GM04503 (cell line): ENCODE results near the gene PROC.

Source experiments
- DNase-seq: peaks from one replicate; pipeline ENCODE4 v3.0.0-alpha.2; 2012; ENCODE audit warnings: low read depth

PROC gene

GRCh38 chr2:127414638-127415592 lies 3.3 kb upstream of the PROC start:
- DNase-seq = no peak

- no peak for DNase-seq
These were observed 2.4 kb upstream of the PROC start for GRCh38 chr2:127415593-127416505.

- DNase-seq = no peak
These were observed 1.7 kb upstream of the PROC start for GRCh38 chr2:127416506-127417001.

- DNase-seq = no peak
These were observed 821 bp upstream of the PROC start for GRCh38 chr2:127417406-127417805.

- DNase-seq = no peak
These were observed 844 bp downstream of the PROC start for GRCh38 chr2:127419112-127419430.

- no peak for DNase-seq
These were observed 1.3 kb downstream of the PROC start for GRCh38 chr2:127419448-127420038.

- no peak for DNase-seq
These were observed 2.0 kb downstream of the PROC start for GRCh38 chr2:127420039-127420864.

- DNase-seq = no peak
These were observed 3.0 kb downstream of the PROC start for GRCh38 chr2:127421116-127421800.

GRCh38 chr2:127421871-127422558 lies 3.8 kb downstream of the PROC start:
- no peak for DNase-seq

GRCh38 chr2:127422559-127423477 lies 4.6 kb downstream of the PROC start:
- no peak for DNase-seq

GRCh38 chr2:127423478-127423843 lies 5.2 kb downstream of the PROC start:
- no peak for DNase-seq

- no peak for DNase-seq
These were observed 5.7 kb downstream of the PROC start for GRCh38 chr2:127423880-127424279.

- DNase-seq = no peak
These were observed 6.6 kb downstream of the PROC start for GRCh38 chr2:127424598-127425520.

GRCh38 chr2:127425540-127426490 lies 7.6 kb downstream of the PROC start:
- DNase-seq = no peak

- no peak for DNase-seq
These were observed 8.5 kb downstream of the PROC start for GRCh38 chr2:127426501-127427354.
